PC-3 (cell line): Measurements from ENCODE around the gene SLCO2A1. TPM values are rescaled to one million over a fixed set of nuclear protein-coding genes. Genes with fewer than 3 reads are reported as not detected.

ENCODE experiments used
- ATAC-seq: fragments of 200-7000 bp; cut with Tn5 transposase; 2 replicates; pipeline ENCODE4 v1.9.1; 2020; ENCODE audit warnings: mild to moderate bottlenecking, moderate library complexity
- BruUV-seq: library from RNA; stranded (reverse); fragments of 400-500 nt; replicated peaks from 2 replicates; lab custom pipeline; 2021; lab: Mats Ljungman, UMichigan
- CTCF ChIA-PET: fragments of 300-600 bp; sonication (Branson Sonifier 250); formaldehyde crosslinking; loops from one replicate; lab custom pipeline; 2022; ENCODE audit warnings: antibody characterized with exemption; lab: Charles Lee
- POLR2A ChIA-PET: fragments of 300-600 bp; sonication (Branson Sonifier 250); formaldehyde crosslinking; loops from one replicate; lab custom pipeline; 2022; ENCODE audit warnings: antibody characterized with exemption; ENCODE audit not compliant: unreplicated experiment; lab: Charles Lee
- DNase-seq: peaks from one replicate; pipeline ENCODE4 v3.0.0-alpha.2; 2015
- H2AFZ ChIP-seq: fragments of 300-600 bp; sonication (generic); 2 replicates; pipeline ENCODE4 v1.6.0; 2016; ENCODE audit warnings: antibody characterized with exemption, low read length
- H3F3A ChIP-seq: fragments of 300-600 bp; sonication (generic); one replicate; pipeline ENCODE4 v1.6.0; 2017; ENCODE audit warnings: antibody characterized with exemption, low read length, control low read depth, mild to moderate bottlenecking; ENCODE audit not compliant: unreplicated experiment
- H3K27ac ChIP-seq: fragments of 300-600 bp; sonication (generic); 2 replicates; pipeline ENCODE4 v1.5.1; 2016; ENCODE audit warnings: mild to moderate bottlenecking, low read length
- H3K27me3 ChIP-seq: fragments of 300-600 bp; sonication (generic); 2 replicates; pipeline ENCODE4 v1.6.1; 2016; ENCODE audit warnings: low read length, mixed read lengths
- H3K36me3 ChIP-seq: fragments of 300-600 bp; sonication (generic); 2 replicates; pipeline ENCODE4 v1.6.1; 2016; ENCODE audit warnings: low read depth, mixed run types, low read length, mixed read lengths
- H3K4me1 ChIP-seq: fragments of 300-600 bp; sonication (generic); 2 replicates; pipeline ENCODE4 v1.5.1; 2016; ENCODE audit warnings: low read length; ENCODE audit not compliant: insufficient read depth
- H3K4me2 ChIP-seq: fragments of 300-600 bp; sonication (generic); 2 replicates; pipeline ENCODE4 v1.6.0; 2016; ENCODE audit warnings: low read length
- H3K4me3 ChIP-seq: fragments of 300-600 bp; sonication (generic); 2 replicates; pipeline ENCODE4 v1.5.1; 2016; ENCODE audit warnings: mild to moderate bottlenecking, low read length, mixed read lengths
- H3K79me2 ChIP-seq: fragments of 300-600 bp; sonication (generic); 2 replicates; pipeline ENCODE4 v1.6.1; 2017; ENCODE audit warnings: low read length, mixed read lengths
- H3K9ac ChIP-seq: fragments of 300-600 bp; sonication (generic); 2 replicates; pipeline ENCODE4 v1.6.0; 2016; ENCODE audit warnings: mild to moderate bottlenecking, low read length
- H3K9me2 ChIP-seq: fragments of 300-600 bp; sonication (generic); replicated peaks from 2 replicates; pipeline ENCODE4 v1.6.1; 2016; ENCODE audit warnings: mixed run types, low read length, mixed read lengths
- H3K9me3 ChIP-seq: fragments of 300-600 bp; sonication (generic); 2 replicates; pipeline ENCODE4 v1.6.1; 2016; ENCODE audit warnings: low read length, mixed read lengths
- H4K20me1 ChIP-seq: fragments of 300-600 bp; sonication (generic); 2 replicates; pipeline ENCODE4 v1.6.1; 2016; ENCODE audit warnings: low read length, mixed read lengths
- CTCF ChIP-seq: fragments of 300-600 bp; sonication (generic); conservative IDR thresholded peaks from 2 replicates; pipeline ENCODE4 v1.5.1; 2017; ENCODE audit warnings: antibody characterized with exemption, low read depth, mild to moderate bottlenecking, low read length
- EZH2 ChIP-seq: fragments of 300-600 bp; sonication (generic); IDR thresholded peaks from one replicate; pipeline ENCODE4 v1.6.1; 2017; ENCODE audit warnings: antibody characterized with exemption, mild to moderate bottlenecking, low read length; ENCODE audit not compliant: unreplicated experiment
- EZH2phosphoT487 ChIP-seq: fragments of 300-600 bp; sonication (generic); IDR thresholded peaks from 2 replicates; pipeline ENCODE4 v1.6.1; 2018; ENCODE audit warnings: mild to moderate bottlenecking, antibody characterized with exemption, low read length, borderline replicate concordance
- intact Hi-C: fragments of 100-400 bp; cut with micrococcal nuclease; formaldehyde crosslinking; loops from 2 replicates; pipeline ENCODE4 v1.9.0; 2023
- total RNA-seq: library from RNA; depleted of rRNA; stranded (reverse); fragments of >200 nt; gene quantifications from 2 replicates; pipeline ENCODE4 v1.2.3, GENCODE V29; 2014

SLCO2A1 gene
- total RNA-seq, 1 experiment from 2014 or later = not detected

- no TSS peak for BruUV-seq
- ChIA-PET CTCF (no interaction called here), POLR2A (no interaction called here)
- DNase-seq (no peak), ATAC-seq (no peak)
- Histone ChIP-seq H3K36me3 (no peaks in the 10 kb centered on the region), H4K20me1 (no peaks in the 10 kb centered on the region), H2AFZ (no peak overlapping the region), H3K4me2 (no peak overlapping the region), H3K27me3 (no peaks in the 10 kb centered on the region), H3K9me2 (no peaks in the 10 kb centered on the region), H3F3A (no peaks in the 10 kb centered on the region), H3K4me1 (peaks cover 6% of the 10 kb centered on the region; the same call in 1 of the 2 replicates), H3K27ac (no peak overlapping the region), H3K9me3 (no peaks in the 10 kb centered on the region), H3K9ac (no peak overlapping the region), H3K79me2 (no peaks in the 10 kb centered on the region), H3K4me3 (no peak overlapping the region)
- intact Hi-C loops = no loop called here
- TF ChIP-seq EZH2phosphoT487 = no peak
- TF ChIP-seq EZH2 = no peak
- no peak for TF ChIP-seq CTCF
Measured at GRCh38 chr3:134035836-134036235, 6.1 kb upstream of the SLCO2A1 start.

- ATAC-seq (no peak), DNase-seq (no peak)
- Histone ChIP-seq H3K9me2 (no peaks in the 10 kb centered on the region), H3K27me3 (peaks cover under 1% of the 10 kb centered on the region; the same call in 1 of the 2 replicates), H4K20me1 (no peaks in the 10 kb centered on the region), H3K79me2 (no peaks in the 10 kb centered on the region), H3K36me3 (no peaks in the 10 kb centered on the region), H3F3A (no peaks in the 10 kb centered on the region), H3K9me3 (no peaks in the 10 kb centered on the region), H3K4me1 (peaks cover 3% of the 10 kb centered on the region; the same call in 1 of the 2 replicates), H3K4me3 (no peak overlapping the region), H2AFZ (no peak overlapping the region), H3K27ac (no peak overlapping the region), H3K9ac (no peak overlapping the region), H3K4me2 (no peak overlapping the region)
- intact Hi-C loops = no loop called here
- no TSS peak for BruUV-seq
- CTCF ChIA-PET = no interaction called here
- TF ChIP-seq CTCF (no peak), EZH2 (no peak), EZH2phosphoT487 (no peak)
- POLR2A ChIA-PET = no interaction called here
Measured at GRCh38 chr3:134034005-134034785, 4.5 kb upstream of the SLCO2A1 start.
